H9 (cell line): ENCODE results near the gene ZNRF2. TPM values are rescaled to one million over a fixed set of nuclear protein-coding genes. Genes with fewer than 3 reads are reported as not detected.

Experiments used
- DNase-seq: peaks from one replicate; pipeline ENCODE4 v3.0.0-alpha.2; 2017
- H2AFZ ChIP-seq: one replicate; pipeline ENCODE4 v1.6.1; 2013; ENCODE audit warnings: mild to moderate bottlenecking, low read length, control low read depth, moderate library complexity
- H2AK5ac ChIP-seq: 2 replicates; pipeline ENCODE4 v1.6.1; 2013; ENCODE audit warnings: low read length, control low read depth, mixed read lengths; ENCODE audit not compliant: insufficient read length
- H2BK120ac ChIP-seq: one replicate; pipeline ENCODE4 v1.6.1; 2013; ENCODE audit warnings: low read depth, mild to moderate bottlenecking, low read length, control low read depth, inconsistent platforms; ENCODE audit not compliant: poor library complexity, severe bottlenecking
- H2BK12ac ChIP-seq: 2 replicates; pipeline ENCODE4 v1.6.1; 2013; ENCODE audit warnings: low read length, control low read depth, mixed read lengths, low read depth; ENCODE audit not compliant: insufficient read length
- H2BK15ac ChIP-seq: 2 replicates; pipeline ENCODE4 v1.6.1; 2013; ENCODE audit warnings: low read depth, low read length, control low read depth
- H2BK20ac ChIP-seq: one replicate; pipeline ENCODE4 v1.6.1; 2013; ENCODE audit warnings: low read depth, mild to moderate bottlenecking, low read length, control low read depth, inconsistent platforms; ENCODE audit not compliant: poor library complexity, severe bottlenecking
- H2BK5ac ChIP-seq: 2 replicates; pipeline ENCODE4 v1.6.1; 2013; ENCODE audit warnings: low read length, control low read depth, mixed read lengths; ENCODE audit not compliant: insufficient read length
- H3K14ac ChIP-seq: 2 replicates; pipeline ENCODE4 v1.6.1; 2013; ENCODE audit warnings: low read length, control low read depth; ENCODE audit not compliant: insufficient read depth
- H3K18ac ChIP-seq: 2 replicates; pipeline ENCODE4 v1.6.1; 2013; ENCODE audit warnings: low read depth, mild to moderate bottlenecking, mixed read lengths, low read length, control low read depth; ENCODE audit not compliant: insufficient read length
- H3K23ac ChIP-seq: 2 replicates; pipeline ENCODE4 v1.6.1; 2013; ENCODE audit warnings: low read length, control low read depth, mixed read lengths, low read depth; ENCODE audit not compliant: insufficient read length
- H3K23me2 ChIP-seq: 2 replicates; pipeline ENCODE4 v1.6.1; 2013; ENCODE audit warnings: low read depth, mild to moderate bottlenecking, mixed read lengths, low read length, control low read depth; ENCODE audit not compliant: insufficient read length, poor library complexity, severe bottlenecking
- H3K27ac ChIP-seq: 2 replicates; pipeline ENCODE4 v1.5.1; 2013; ENCODE audit warnings: low read length, control low read depth, mixed read lengths, low read depth; ENCODE audit not compliant: insufficient read length
- H3K27me3 ChIP-seq: 2 replicates; pipeline ENCODE4 v1.6.1; 2013; ENCODE audit warnings: low read length, control low read depth, inconsistent platforms; ENCODE audit not compliant: insufficient read depth
- H3K4ac ChIP-seq: 2 replicates; pipeline ENCODE4 v1.6.1; 2013; ENCODE audit warnings: low read depth, mild to moderate bottlenecking, control low read depth, inconsistent platforms, low read length, moderate library complexity
- H3K4me1 ChIP-seq: 2 replicates; pipeline ENCODE4 v1.6.1; 2013; ENCODE audit warnings: low read length, control low read depth, inconsistent platforms; ENCODE audit not compliant: insufficient read depth
- H3K4me2 ChIP-seq: 2 replicates; pipeline ENCODE4 v1.6.1; 2013; ENCODE audit warnings: low read length, control low read depth, mixed read lengths; ENCODE audit not compliant: insufficient read length, insufficient read depth
- H3K56ac ChIP-seq: 2 replicates; pipeline ENCODE4 v1.6.1; 2013; ENCODE audit warnings: low read depth, mild to moderate bottlenecking, mixed read lengths, low read length, control low read depth; ENCODE audit not compliant: insufficient read length
- H3K79me1 ChIP-seq: 2 replicates; pipeline ENCODE4 v1.6.1; 2013; ENCODE audit warnings: low read depth, mild to moderate bottlenecking, moderate library complexity, low read length, control low read depth, inconsistent platforms; ENCODE audit not compliant: insufficient read depth, poor library complexity, severe bottlenecking
- H3K79me2 ChIP-seq: 2 replicates; pipeline ENCODE4 v1.6.1; 2013; ENCODE audit warnings: low read length, control low read depth, inconsistent platforms; ENCODE audit not compliant: insufficient read depth
- H3K9ac ChIP-seq: 2 replicates; pipeline ENCODE4 v1.6.1; 2013; ENCODE audit warnings: low read length, control low read depth, mixed read lengths; ENCODE audit not compliant: insufficient read length; ENCODE audit errors: extremely low read depth
- H3K9me3 ChIP-seq: one replicate; pipeline ENCODE4 v1.6.1; 2013; ENCODE audit warnings: low read depth, low read length, inconsistent platforms; ENCODE audit not compliant: control insufficient read depth
- H3T11ph ChIP-seq: one replicate; pipeline ENCODE4 v1.6.1; 2013; ENCODE audit warnings: mild to moderate bottlenecking, low read length, control low read depth, inconsistent platforms
- H4K20me1 ChIP-seq: one replicate; pipeline ENCODE4 v1.6.1; 2013; ENCODE audit not compliant: control insufficient read depth, insufficient read length, insufficient read depth
- H4K5ac ChIP-seq: 2 replicates; pipeline ENCODE4 v1.6.1; 2013; ENCODE audit warnings: low read depth, mild to moderate bottlenecking, mixed read lengths, low read length, control low read depth; ENCODE audit not compliant: insufficient read length
- H4K8ac ChIP-seq: replicated peaks from 2 replicates; pipeline ENCODE4 v1.6.1; 2013; ENCODE audit warnings: low read length, control low read depth, mixed read lengths, low read depth; ENCODE audit not compliant: insufficient read length
- H4K91ac ChIP-seq: 2 replicates; pipeline ENCODE4 v1.6.1; 2013; ENCODE audit warnings: low read depth, mild to moderate bottlenecking, moderate library complexity, mixed read lengths, low read length, control low read depth; ENCODE audit not compliant: insufficient read length
- H3K27ac Mint-ChIP-seq, 3 experiments: 2 replicates in 2 of 3; 3 replicates in 1 of 3; pipeline ENCODE4 v1.8.0; 2020 to 2021; ENCODE audit warnings: mixed read lengths in 3 of 3, mild to moderate bottlenecking in 1 of 3, moderate library complexity in 1 of 3
- H3K27me3 Mint-ChIP-seq: 2 replicates; pipeline ENCODE4 v1.8.0; 2021; ENCODE audit warnings: low read depth, mild to moderate bottlenecking, moderate library complexity, mixed read lengths
- H3K36me3 Mint-ChIP-seq, 3 experiments: 2 replicates in 2 of 3; 3 replicates in 1 of 3; pipeline ENCODE4 v1.8.0; 2020 to 2021; ENCODE audit warnings: low read depth in 3 of 3, mixed read lengths in 3 of 3; ENCODE audit not compliant: insufficient read depth in 1 of 3
- H3K4me1 Mint-ChIP-seq, 2 experiments: 2 replicates each; pipeline ENCODE4 v1.8.0; 2020; ENCODE audit warnings: mixed read lengths in 2 of 2
- H3K4me3 Mint-ChIP-seq, 2 experiments: 2 replicates in 1 of 2; 3 replicates in 1 of 2; pipeline ENCODE4 v1.8.0; 2020 to 2021; ENCODE audit warnings: mild to moderate bottlenecking in 2 of 2, mixed read lengths in 2 of 2, moderate library complexity in 1 of 2
- H3K9me3 Mint-ChIP-seq, 2 experiments: 2 replicates in 1 of 2; 3 replicates in 1 of 2; pipeline ENCODE4 v1.8.0; 2020; ENCODE audit warnings: mild to moderate bottlenecking in 2 of 2, mixed read lengths in 2 of 2, moderate library complexity in 1 of 2
- WGBS: extraction: QIAGEN DNeasy Blood & Tissue Kit; methylation state at CpG from one replicate; pipeline ENCODE4 v1.1.7; 2013; ENCODE audit warnings: missing lambda C conversion rate, low lambda C conversion rate, mixed read lengths; ENCODE audit not compliant: insufficient read length; ENCODE audit errors: extremely low coverage; 5-methylcytosine and 5-hydroxymethylcytosine counted together
- total RNA-seq: library from RNA; stranded (reverse); gene quantifications from 2 replicates; pipeline ENCODE4 v1.2.1, GENCODE V29; 2021
- TF ChIP-seq, protein P1 (sequence below): fragments of 200-600 bp; sonication (generic); conservative IDR thresholded peaks from 3 replicates; pipeline ENCODE4 v1.8.0; 2021; ENCODE audit warnings: antibody characterized with exemption, mild to moderate bottlenecking

Gene ZNRF2
- total RNA-seq, 1 experiment from 2014 or later, result 16.5 TPM

DNA sequence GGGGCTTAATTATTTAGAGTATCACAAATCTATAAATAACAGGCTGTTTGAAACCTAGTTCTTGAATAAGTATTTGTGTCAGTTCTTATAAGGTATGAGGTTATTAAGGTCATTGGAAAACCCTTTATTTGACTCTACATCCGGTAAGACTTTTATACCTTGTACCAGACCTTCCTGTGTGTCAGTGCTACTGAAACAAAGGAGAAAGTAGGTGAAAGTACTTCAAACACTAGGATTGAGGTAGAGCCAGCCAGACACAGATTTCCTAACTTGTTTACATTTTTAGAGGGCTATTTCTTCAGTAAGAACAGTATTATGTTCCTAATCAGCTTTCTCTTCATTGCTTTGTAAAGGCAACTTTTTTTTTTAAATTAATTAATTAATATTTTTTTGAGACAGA, 93.9 kb downstream of the ZNRF2 start:
- Histone ChIP-seq H3K18ac (no peak overlapping the region), H3K23ac (no peak overlapping the region), H3K27ac (no peak overlapping the region), H2AFZ (no peak overlapping the region), H3K79me2 (no peaks in the 10 kb centered on the region), H2BK5ac (no peak overlapping the region), H3K23me2 (no peaks in the 10 kb centered on the region), H3K9me3 (no peaks in the 10 kb centered on the region), H2BK20ac (no peak overlapping the region), H3K4ac (no peak overlapping the region), H4K20me1 (no peaks in the 10 kb centered on the region), H3K14ac (no peak overlapping the region), H3K4me1 (no peaks in the 10 kb centered on the region), H3K79me1 (no peaks in the 10 kb centered on the region), H3K9ac (no peak overlapping the region), H4K91ac (no peak overlapping the region), H3T11ph (no peak overlapping the region), H2BK12ac (no peak overlapping the region), H3K27me3 (no peaks in the 10 kb centered on the region), H4K8ac (no peak overlapping the region), H2AK5ac (no peak overlapping the region), H2BK15ac (no peak overlapping the region), H3K56ac (no peak overlapping the region), H2BK120ac (no peak overlapping the region), H4K5ac (no peak overlapping the region), H3K4me2 (no peak overlapping the region)
- TF ChIP-seq, protein P1, sequence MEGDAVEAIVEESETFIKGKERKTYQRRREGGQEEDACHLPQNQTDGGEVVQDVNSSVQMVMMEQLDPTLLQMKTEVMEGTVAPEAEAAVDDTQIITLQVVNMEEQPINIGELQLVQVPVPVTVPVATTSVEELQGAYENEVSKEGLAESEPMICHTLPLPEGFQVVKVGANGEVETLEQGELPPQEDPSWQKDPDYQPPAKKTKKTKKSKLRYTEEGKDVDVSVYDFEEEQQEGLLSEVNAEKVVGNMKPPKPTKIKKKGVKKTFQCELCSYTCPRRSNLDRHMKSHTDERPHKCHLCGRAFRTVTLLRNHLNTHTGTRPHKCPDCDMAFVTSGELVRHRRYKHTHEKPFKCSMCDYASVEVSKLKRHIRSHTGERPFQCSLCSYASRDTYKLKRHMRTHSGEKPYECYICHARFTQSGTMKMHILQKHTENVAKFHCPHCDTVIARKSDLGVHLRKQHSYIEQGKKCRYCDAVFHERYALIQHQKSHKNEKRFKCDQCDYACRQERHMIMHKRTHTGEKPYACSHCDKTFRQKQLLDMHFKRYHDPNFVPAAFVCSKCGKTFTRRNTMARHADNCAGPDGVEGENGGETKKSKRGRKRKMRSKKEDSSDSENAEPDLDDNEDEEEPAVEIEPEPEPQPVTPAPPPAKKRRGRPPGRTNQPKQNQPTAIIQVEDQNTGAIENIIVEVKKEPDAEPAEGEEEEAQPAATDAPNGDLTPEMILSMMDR, result no peak
- no CpG with 5 or more reads among the region's 1 CpG for WGBS
- peaks cover 16 to 20% of the 10 kb centered on the region in 2 experiments; a peak in 4 of 5 replicates for H3K9me3 Mint-ChIP-seq
- no peak for DNase-seq
- no peak overlapping the region for H3K27ac Mint-ChIP-seq
- H3K4me3 Mint-ChIP-seq, result no peak overlapping the region
- H3K4me1 Mint-ChIP-seq, result no peaks in the 10 kb centered on the region
- no peaks in the 10 kb centered on the region for H3K27me3 Mint-ChIP-seq
- H3K36me3 Mint-ChIP-seq, result peaks cover 0 to 12% (median 9%) of the 10 kb centered on the region in 3 experiments; a peak in 5 of 7 replicates
